ENCODE data around the gene BSDC1. TPM values are rescaled to one million over a fixed set of nuclear protein-coding genes. Genes with fewer than 3 reads are reported as not detected.
A peak's percentile ranks its signal among the peaks of the same experiment; 100 is the strongest.

BSDC1 gene
- total RNA-seq, 1 donor from 2014 or later: 71.9 TPM

GRCh38 chr1:32345289-32345827 lies 48.9 kb downstream of the BSDC1 start:
- TF ChIP-seq CTCF (IDR thresholded peaks at IDR 0.05; ENCODE audit: insufficient read depth, low read depth, low read length) (no peak), EZH2 (IDR thresholded peaks at IDR 0.05; ENCODE audit: insufficient read depth, low read length) (no peak)
- no peak overlapping the region for H3K4me3 Mint-ChIP-seq (ENCODE audit: unreplicated experiment)
- H3K4me1 ChIP-seq (ENCODE audit: insufficient read depth, low read length): peaks cover 8% of the 10 kb centered on the region
- peak; percentile 38 for DNase-seq (ENCODE audit: low read depth)
- H3K9me3 Mint-ChIP-seq (ENCODE audit: unreplicated experiment): no peaks in the 10 kb centered on the region
- no peak overlapping the region for H3K27ac ChIP-seq (ENCODE audit: low read depth, low read length)
- H3K4me3 ChIP-seq (ENCODE audit: insufficient read depth, low read depth, low read length): no peak overlapping the region
- no peaks in the 10 kb centered on the region for H3K79me2 ChIP-seq (ENCODE audit: insufficient read depth, low read length)
- H2AFZ ChIP-seq (ENCODE audit: low read depth, low read length): no peak overlapping the region
- peaks cover 3% of the 10 kb centered on the region for H3K27me3 ChIP-seq (ENCODE audit: insufficient read depth, low read length)
- peaks cover 21% of the 10 kb centered on the region for H3K27me3 Mint-ChIP-seq (ENCODE audit: low read depth, unreplicated experiment)
- H4K20me1 ChIP-seq (ENCODE audit: insufficient read depth, low read length): no peaks in the 10 kb centered on the region
- H3K36me3 ChIP-seq (ENCODE audit: insufficient read depth, low read length): no peaks in the 10 kb centered on the region
- no peak overlapping the region for H3K4me2 ChIP-seq (ENCODE audit: low read length)
- FAIRE-seq: no peak
- H3K9me3 ChIP-seq (ENCODE audit: insufficient read depth, low read depth, low read length): no peaks in the 10 kb centered on the region
- H3K36me3 Mint-ChIP-seq (ENCODE audit: low read depth, unreplicated experiment): peaks cover 5% of the 10 kb centered on the region
- H3K27ac Mint-ChIP-seq (ENCODE audit: unreplicated experiment): no peak overlapping the region
- H3K4me1 Mint-ChIP-seq (ENCODE audit: low read depth, unreplicated experiment): peaks cover 15% of the 10 kb centered on the region
- H3K9ac ChIP-seq (ENCODE audit: low read length): no peak overlapping the region

- peaks cover 26% of the 10 kb centered on the region for H3K4me1 ChIP-seq (ENCODE audit: insufficient read depth, low read length)
- H3K4me2 ChIP-seq (ENCODE audit: low read length): no peak overlapping the region
- no peaks in the 10 kb centered on the region for H3K79me2 ChIP-seq (ENCODE audit: insufficient read depth, low read length)
- H3K36me3 ChIP-seq (ENCODE audit: insufficient read depth, low read length): no peaks in the 10 kb centered on the region
- Mint-ChIP-seq H3K27me3 (ENCODE audit: low read depth, unreplicated experiment) (peaks cover 21% of the 10 kb centered on the region), H3K27ac (ENCODE audit: unreplicated experiment) (peak overlapping the region; percentile 47), H3K4me1 (ENCODE audit: low read depth, unreplicated experiment) (peaks cover 23% of the 10 kb centered on the region), H3K9me3 (ENCODE audit: unreplicated experiment) (no peaks in the 10 kb centered on the region), H3K4me3 (ENCODE audit: unreplicated experiment) (no peak overlapping the region), H3K36me3 (ENCODE audit: low read depth, unreplicated experiment) (peaks cover 6% of the 10 kb centered on the region)
- DNase-seq (ENCODE audit: low read depth) (no peak), FAIRE-seq (no peak)
- H3K27me3 ChIP-seq (ENCODE audit: insufficient read depth, low read length): peaks cover 3% of the 10 kb centered on the region
- H3K9ac ChIP-seq (ENCODE audit: low read length): no peak overlapping the region
- H3K4me3 ChIP-seq (ENCODE audit: insufficient read depth, low read depth, low read length): no peak overlapping the region
- H3K9me3 ChIP-seq (ENCODE audit: insufficient read depth, low read depth, low read length): no peaks in the 10 kb centered on the region
- peaks cover 3% of the 10 kb centered on the region for H4K20me1 ChIP-seq (ENCODE audit: insufficient read depth, low read length)
- no peak overlapping the region for H2AFZ ChIP-seq (ENCODE audit: low read depth, low read length)
- no peak overlapping the region for H3K27ac ChIP-seq (ENCODE audit: low read depth, low read length)
- TF ChIP-seq CTCF (IDR thresholded peaks at IDR 0.05; ENCODE audit: insufficient read depth, low read depth, low read length) (no peak), EZH2 (IDR thresholded peaks at IDR 0.05; ENCODE audit: insufficient read depth, low read length) (no peak)
These were observed 51.5 kb downstream of the BSDC1 start for GRCh38 chr1:32342704-32343103.

GRCh38 chr1:32341971-32342370 lies 52.3 kb downstream of the BSDC1 start:
- FAIRE-seq (no peak), DNase-seq (ENCODE audit: low read depth) (no peak)
- no peaks in the 10 kb centered on the region for H3K9me3 ChIP-seq (ENCODE audit: insufficient read depth, low read depth, low read length)
- no peak overlapping the region for H3K27ac ChIP-seq (ENCODE audit: low read depth, low read length)
- Mint-ChIP-seq H3K4me3 (ENCODE audit: unreplicated experiment) (no peak overlapping the region), H3K36me3 (ENCODE audit: low read depth, unreplicated experiment) (peaks cover 6% of the 10 kb centered on the region), H3K27ac (ENCODE audit: unreplicated experiment) (no peak overlapping the region), H3K27me3 (ENCODE audit: low read depth, unreplicated experiment) (peaks cover 21% of the 10 kb centered on the region), H3K9me3 (ENCODE audit: unreplicated experiment) (no peaks in the 10 kb centered on the region), H3K4me1 (ENCODE audit: low read depth, unreplicated experiment) (peaks cover 27% of the 10 kb centered on the region)
- TF ChIP-seq CTCF (IDR thresholded peaks at IDR 0.05; ENCODE audit: insufficient read depth, low read depth, low read length) (no peak), EZH2 (IDR thresholded peaks at IDR 0.05; ENCODE audit: insufficient read depth, low read length) (no peak)
- no peak overlapping the region for H3K4me2 ChIP-seq (ENCODE audit: low read length)
- no peak overlapping the region for H3K4me3 ChIP-seq (ENCODE audit: insufficient read depth, low read depth, low read length)
- no peak overlapping the region for H3K9ac ChIP-seq (ENCODE audit: low read length)
- no peaks in the 10 kb centered on the region for H3K36me3 ChIP-seq (ENCODE audit: insufficient read depth, low read length)
- H3K27me3 ChIP-seq (ENCODE audit: insufficient read depth, low read length): peaks cover 3% of the 10 kb centered on the region
- H3K4me1 ChIP-seq (ENCODE audit: insufficient read depth, low read length): peaks cover 34% of the 10 kb centered on the region
- peaks cover 5% of the 10 kb centered on the region for H4K20me1 ChIP-seq (ENCODE audit: insufficient read depth, low read length)
- no peaks in the 10 kb centered on the region for H3K79me2 ChIP-seq (ENCODE audit: insufficient read depth, low read length)
- no peak overlapping the region for H2AFZ ChIP-seq (ENCODE audit: low read depth, low read length)
